HUDEP-2 (cell line): ENCODE results near the gene MYO1D.

Source experiments
- DNase-seq, 76 experiments: peaks; one replicate each; lab custom pipeline; 2025; ENCODE audit not compliant: unreplicated experiment in 76 of 76; lab: John Stamatoyannopoulos, UW

MYO1D gene

GRCh38 chr17:32786169-32786568 lies 90.8 kb downstream of the MYO1D start:
- peak in 1 of 76 experiments; percentile 1 for DNase-seq

- DNase-seq = no peak
Observed at GRCh38 chr17:32784113-32784512, 92.8 kb downstream of the MYO1D start.

DNA sequence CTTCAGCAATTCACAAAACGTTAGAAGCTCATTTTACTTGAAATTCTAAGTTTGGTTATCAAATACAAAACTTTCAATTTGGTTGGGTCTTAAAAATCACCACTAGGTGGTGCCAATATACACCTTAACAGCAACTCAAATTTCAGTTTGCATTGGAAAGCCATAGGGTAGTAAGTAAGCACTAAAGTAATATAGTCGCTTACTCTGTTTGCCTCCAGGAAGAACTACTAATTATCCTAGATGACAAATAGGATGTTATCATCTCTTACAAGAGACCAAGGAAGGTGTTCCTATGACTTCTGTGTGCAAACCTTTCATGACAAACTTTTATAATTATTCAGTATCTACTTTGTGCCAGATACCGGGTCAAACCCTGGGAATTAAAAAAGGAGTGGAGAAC lies 93.3 kb downstream of the MYO1D start:
- DNase-seq = peak in 32 of 76 experiments; percentile 4 to 72 (median 42)

DNA sequence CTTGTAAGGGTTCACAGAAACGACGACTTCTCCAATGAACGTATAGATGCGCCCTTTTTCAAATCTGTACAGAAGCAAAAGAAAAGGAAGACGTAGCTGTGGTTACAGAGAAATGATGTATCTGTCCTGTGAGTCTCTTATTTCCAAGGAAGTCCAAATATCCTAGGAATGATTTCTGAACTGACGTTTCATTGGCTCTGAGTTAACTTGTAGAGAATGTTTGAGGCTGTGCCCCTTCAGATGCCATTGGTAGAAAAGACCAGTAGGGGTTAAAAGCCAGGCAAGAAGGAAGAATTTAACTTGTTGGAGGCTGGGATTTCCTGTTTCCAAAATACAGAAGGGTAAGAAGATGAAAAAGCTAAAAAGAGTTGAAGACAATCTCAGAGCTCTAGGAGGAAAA lies 96.2 kb downstream of the MYO1D start:
- no peak for DNase-seq

DNA sequence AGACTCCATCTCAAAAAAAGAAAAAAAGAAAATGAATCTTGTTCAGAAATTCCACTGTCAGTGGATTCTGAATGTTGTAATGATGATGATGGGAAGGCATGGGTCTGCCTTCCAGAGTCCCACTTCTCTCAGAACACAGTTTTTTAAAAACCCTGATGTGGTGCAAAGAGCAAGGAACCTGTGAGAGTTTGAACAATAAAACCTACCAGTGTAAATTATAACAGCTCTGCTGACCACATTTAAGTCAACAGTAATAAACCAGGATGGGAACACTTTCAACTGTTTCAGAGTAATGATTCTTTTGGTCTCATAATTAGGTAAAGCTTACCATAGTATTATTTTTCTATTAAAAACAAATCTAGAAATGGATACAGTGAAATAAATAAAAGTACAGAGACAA lies 99.0 kb downstream of the MYO1D start:
- no peak for DNase-seq

- DNase-seq = no peak
Observed at GRCh38 chr17:32777436-32777835, 99.5 kb downstream of the MYO1D start.

- no peak for DNase-seq
Observed at GRCh38 chr17:32774695-32775084, 102.2 kb downstream of the MYO1D start.

DNA sequence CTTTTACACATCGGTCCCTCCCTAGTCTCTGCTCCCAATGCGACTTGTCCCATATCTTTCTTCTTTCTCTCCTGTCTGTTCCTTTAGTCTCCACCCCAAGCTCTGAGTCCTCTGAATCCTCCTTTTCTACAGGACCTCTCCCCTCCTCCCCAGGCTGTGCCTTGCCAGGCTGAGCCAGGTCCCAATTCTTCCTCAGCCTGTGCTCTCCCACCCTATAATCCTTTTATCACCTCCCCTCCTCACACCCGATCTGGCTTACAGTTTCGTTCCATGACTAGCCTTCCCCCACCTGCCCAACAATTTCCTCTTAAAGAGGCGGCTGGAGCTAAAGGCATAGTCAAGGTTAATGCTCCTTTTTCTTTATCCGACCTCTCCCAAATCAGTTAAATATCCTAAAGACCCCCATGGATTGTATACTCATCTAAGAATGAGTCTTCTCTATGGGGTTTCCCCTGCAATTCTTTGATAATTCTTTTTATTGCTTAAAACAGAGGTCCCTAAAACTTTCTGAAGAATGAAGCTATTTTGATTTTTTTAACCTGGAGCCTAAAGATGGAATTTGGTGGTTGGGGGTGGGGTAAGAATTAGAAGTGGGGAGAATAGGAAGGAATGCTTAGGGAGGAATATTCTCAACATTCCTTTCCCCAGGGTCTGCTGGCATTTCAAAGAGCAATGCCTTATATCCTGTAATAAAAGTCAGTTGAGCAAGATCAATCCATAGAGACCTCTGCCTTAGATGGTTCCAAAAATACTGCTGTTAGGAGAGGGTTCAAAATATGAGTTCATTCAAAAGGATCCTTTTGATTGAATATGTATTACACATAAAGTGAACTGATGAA lies 102.8 kb downstream of the MYO1D start:
- no peak for DNase-seq

- no peak for DNase-seq
Observed at GRCh38 chr17:32772453-32773025, 104.4 kb downstream of the MYO1D start.

- DNase-seq = no peak
Observed at GRCh38 chr17:32771396-32771795, 105.5 kb downstream of the MYO1D start.

- no peak for DNase-seq
Observed at GRCh38 chr17:32769846-32770245, 107.1 kb downstream of the MYO1D start.

GRCh38 chr17:32763855-32764439 lies 113.0 kb downstream of the MYO1D start:
- DNase-seq = no peak

DNA sequence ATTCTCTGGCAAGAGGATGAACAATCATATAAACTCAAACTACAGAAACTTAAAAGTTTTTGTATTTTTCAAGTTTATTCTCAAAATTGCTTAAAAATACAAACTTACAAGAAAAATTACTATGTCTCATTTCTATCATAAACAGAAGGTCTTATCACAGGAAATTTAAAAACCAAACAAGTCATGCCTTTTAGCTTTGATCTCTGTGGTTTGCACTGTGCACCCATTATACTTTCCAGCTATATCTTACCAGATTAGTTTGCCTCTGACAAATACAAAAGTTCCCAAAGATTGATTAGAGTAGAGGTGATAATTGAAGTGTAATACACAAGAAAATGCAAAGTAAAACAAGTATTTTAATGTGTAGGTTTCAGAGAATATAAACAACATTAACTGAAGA lies 117.4 kb downstream of the MYO1D start:
- no peak for DNase-seq

DNA sequence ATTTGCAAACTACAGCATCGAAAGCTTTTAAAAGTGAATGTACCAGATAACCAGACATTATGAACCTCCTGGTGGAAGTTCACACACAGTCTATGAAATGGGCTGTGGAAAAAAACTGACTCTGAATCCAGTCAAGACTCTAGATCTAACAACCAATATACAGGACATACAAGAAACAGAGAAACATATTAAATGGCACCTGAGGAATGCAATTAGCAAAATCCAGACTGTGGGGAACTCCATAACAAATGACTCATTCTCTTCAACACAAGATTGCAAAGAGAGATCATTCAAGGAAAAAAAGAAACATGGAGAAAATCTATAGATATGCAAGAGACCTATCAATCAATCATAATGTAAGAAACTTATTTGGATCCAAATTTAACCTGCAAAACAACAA lies 119.0 kb downstream of the MYO1D start:
- DNase-seq = no peak

DNA sequence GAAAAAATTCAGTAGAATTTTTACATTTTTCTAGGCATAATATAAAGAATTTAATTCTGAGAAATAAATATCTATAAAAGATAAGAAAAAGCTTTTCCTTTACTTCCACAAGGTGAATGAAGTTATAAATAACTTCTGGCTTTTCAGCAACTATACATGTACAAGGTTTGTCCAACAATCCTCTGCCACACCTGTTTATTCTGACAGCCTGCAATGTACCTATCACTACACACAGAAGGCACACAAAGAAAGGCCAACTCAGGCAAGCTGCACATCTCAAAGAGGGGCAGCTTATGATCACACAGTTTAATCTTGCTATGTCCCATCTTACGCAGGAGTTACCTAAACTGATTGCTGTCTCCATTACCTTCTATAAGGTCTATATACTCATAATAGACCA lies 120.2 kb downstream of the MYO1D start:
- no peak for DNase-seq

- peak in 30 of 76 experiments; percentile 3 to 63 (median 34) for DNase-seq
Observed at GRCh38 chr17:32755045-32755805, 121.7 kb downstream of the MYO1D start.

- DNase-seq = no peak
Observed at GRCh38 chr17:32752934-32753333, 124.0 kb downstream of the MYO1D start.

- no peak for DNase-seq
Observed at GRCh38 chr17:32747856-32748255, 129.1 kb downstream of the MYO1D start.

GRCh38 chr17:32746698-32747097 lies 130.2 kb downstream of the MYO1D start:
- no peak for DNase-seq

DNA sequence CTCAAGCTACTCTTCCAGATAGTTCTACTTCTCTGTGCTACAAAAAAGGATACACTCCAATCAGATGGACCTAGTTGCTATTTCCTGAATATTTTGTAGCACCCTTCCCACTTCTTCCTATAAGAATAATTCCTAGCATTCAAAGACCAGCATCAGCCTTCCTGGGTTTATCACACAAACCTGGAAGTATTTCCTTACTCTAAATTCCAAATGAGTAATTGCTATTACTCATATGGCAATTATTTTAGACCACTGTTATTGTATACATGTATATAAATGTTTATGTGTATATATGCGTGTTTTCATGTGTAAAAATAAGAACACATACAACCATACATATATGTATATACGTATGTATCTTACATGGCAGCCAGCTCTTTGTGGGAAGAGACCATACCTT lies 130.6 kb downstream of the MYO1D start:
- DNase-seq = no peak
